Renal cortical epithelial cell (primary cell): Measurements from ENCODE around the gene TSPYL1. TPM values are rescaled to one million over a fixed set of nuclear protein-coding genes. Genes with fewer than 3 reads are reported as not detected.
A peak's percentile ranks its signal among the peaks of the same experiment; 100 is the strongest.

Experiments
- DNase-seq: peaks from one replicate; pipeline ENCODE4 v3.0.0-alpha.2; 2011; ENCODE audit warnings: low read depth
- total RNA-seq: library from RNA; depleted of rRNA; stranded (reverse); fragments of >200 nt; gene quantifications from 2 replicates; pipeline ENCODE4 v1.2.3, GENCODE V29; 2014

TSPYL1 gene
- total RNA-seq, 1 donor from 2014 or later = 115 TPM

- DNase-seq = no peak
Observed at GRCh38 chr6:116263353-116263752, 16.4 kb downstream of the TSPYL1 start.

- no peak for DNase-seq
Observed at GRCh38 chr6:116258520-116258919, 21.2 kb downstream of the TSPYL1 start.

GRCh38 chr6:116256694-116257093, 23.0 kb downstream of the TSPYL1 start:
- no peak for DNase-seq

GRCh38 chr6:116255246-116255800, 24.4 kb downstream of the TSPYL1 start:
- no peak for DNase-seq

GRCh38 chr6:116254297-116255056, 25.3 kb downstream of the TSPYL1 start:
- no peak for DNase-seq

GRCh38 chr6:116253505-116254296, 26.0 kb downstream of the TSPYL1 start, which contains the start of gene TSPYL4:
TSS of gene TSPYL4 (minus strand) at chr6:116254075. CDS start at chr6:116254008, 67 bp downstream.
- DNase-seq = peak; percentile 94

GRCh38 chr6:116253188-116253504, 26.6 kb downstream of the TSPYL1 start:
- DNase-seq = no peak

- DNase-seq = peak; percentile 26
Observed at GRCh38 chr6:116251568-116252384, 28.0 kb downstream of the TSPYL1 start.

- no peak for DNase-seq
Observed at GRCh38 chr6:116248577-116248976, 31.2 kb downstream of the TSPYL1 start.

- peak; percentile 70 for DNase-seq
Observed at GRCh38 chr6:116247285-116247684, 32.4 kb downstream of the TSPYL1 start.

- DNase-seq = no peak
Observed at GRCh38 chr6:116246089-116246488, 33.6 kb downstream of the TSPYL1 start.

- no peak for DNase-seq
Observed at GRCh38 chr6:116244284-116244683, 35.4 kb downstream of the TSPYL1 start.

- DNase-seq = no peak
Observed at GRCh38 chr6:116239856-116240255, 39.9 kb downstream of the TSPYL1 start.

- DNase-seq = no peak
Observed at GRCh38 chr6:116239256-116239655, 40.5 kb downstream of the TSPYL1 start.

- DNase-seq = no peak
Observed at GRCh38 chr6:116238083-116238482, 41.6 kb downstream of the TSPYL1 start.

GRCh38 chr6:116234689-116235088, 45.0 kb downstream of the TSPYL1 start:
- peak; percentile 23 for DNase-seq

GRCh38 chr6:116229287-116229913, 50.3 kb downstream of the TSPYL1 start:
- peak; percentile 30 for DNase-seq
